ENCODE data around the gene KIRREL3. TPM values are rescaled to one million over a fixed set of nuclear protein-coding genes. Genes with fewer than 3 reads are reported as not detected.

The KIRREL3 gene
- total and polyA plus RNA-seq, 5 donors: 0.74 to 1.2 (median 1.0) TPM

DNA sequence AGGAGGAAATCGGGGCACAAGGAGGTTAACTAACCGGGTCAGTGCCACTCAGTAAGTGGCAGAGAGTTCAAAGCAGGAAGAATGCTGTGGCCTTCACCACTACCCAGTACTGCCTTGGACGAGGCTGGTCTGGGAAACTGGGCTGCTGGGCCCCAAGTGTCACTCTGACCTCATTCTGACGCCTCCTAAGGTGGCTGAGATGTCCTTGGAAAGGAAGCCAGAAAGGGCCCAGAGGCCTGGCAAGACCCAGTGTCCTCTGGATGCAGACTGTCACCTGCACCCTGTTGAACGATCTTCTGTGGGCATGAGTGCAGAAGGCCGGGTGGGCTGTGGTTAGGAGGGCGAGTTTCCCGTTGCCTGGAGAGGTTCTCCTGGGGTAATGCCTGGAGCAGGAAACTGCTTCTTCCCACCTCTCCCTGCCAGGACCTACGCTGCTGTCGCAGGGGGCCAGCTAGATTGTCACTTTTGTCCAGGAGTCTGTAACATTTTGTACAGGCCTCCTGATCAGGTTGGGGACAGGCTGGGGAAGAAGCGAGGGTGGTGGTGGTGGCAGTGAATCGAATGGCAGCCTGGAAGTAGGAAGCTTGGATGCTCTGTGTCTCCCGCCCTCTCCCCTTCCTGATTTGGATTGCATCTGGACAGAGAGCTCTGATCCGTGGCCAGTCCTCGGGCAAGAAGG, 540.0 kb downstream of the KIRREL3 start:
- H3K4me1 ChIP-seq (ENCODE audit: control insufficient read depth, insufficient read depth, low read length): no peaks in the 10 kb centered on the region
- 75% methylated on average over 15 of the region's 15 CpGs for WGBS
- intact Hi-C loops (cut with DNase I): no loop called here
- DNase-seq (peak in 2 of 3 donors; percentile 13 to 37), ATAC-seq (peak in 1 of 2 donors; percentile 33)
- H3K27ac ChIP-seq (ENCODE audit: low read length): no peak overlapping the region
- no peaks in the 10 kb centered on the region for H3K27me3 ChIP-seq (ENCODE audit: control insufficient read depth, insufficient read depth)
- H3K4me3 ChIP-seq (ENCODE audit: low read length): no peak overlapping the region
- H3K9me3 ChIP-seq (ENCODE audit: control insufficient read depth, low read length): no peaks in the 10 kb centered on the region

DNA sequence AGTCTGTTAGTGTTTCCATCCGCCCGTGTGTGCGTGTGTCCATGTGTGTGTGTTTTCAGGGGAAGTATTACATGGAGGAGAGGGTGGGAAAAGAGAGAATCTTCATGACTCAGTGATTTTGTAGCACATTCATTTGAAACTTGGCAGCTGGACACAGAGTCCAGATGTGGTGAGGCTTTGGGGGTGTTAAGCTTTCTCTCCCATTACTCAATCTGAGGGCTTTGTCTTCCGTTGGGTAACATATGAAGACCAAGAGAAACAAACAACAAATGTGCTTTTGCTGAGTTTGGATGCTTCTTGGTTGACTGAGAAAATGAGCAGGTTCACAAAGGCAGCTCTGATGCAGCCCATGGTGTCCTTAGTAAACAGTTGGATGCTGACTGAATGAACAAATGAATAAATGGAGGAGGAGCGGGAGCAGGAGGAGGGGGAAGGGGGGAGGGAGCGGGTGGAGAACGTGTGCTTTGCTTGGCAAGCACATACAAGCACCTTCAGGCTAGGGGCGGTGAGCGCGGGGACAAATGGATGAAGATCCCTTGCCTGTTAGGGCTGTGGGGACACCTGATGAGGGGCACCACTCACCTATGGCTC, 540.8 kb downstream of the KIRREL3 start:
- ATAC-seq: no peak
- peak in 2 of 3 donors; percentile 3 to 22 for DNase-seq
- Histone ChIP-seq H3K4me1 (ENCODE audit: control insufficient read depth, insufficient read depth, low read length) (no peaks in the 10 kb centered on the region), H3K27ac (ENCODE audit: low read length) (no peak overlapping the region), H3K4me3 (ENCODE audit: low read length) (no peak overlapping the region), H3K9me3 (ENCODE audit: control insufficient read depth, low read length) (no peaks in the 10 kb centered on the region), H3K27me3 (ENCODE audit: control insufficient read depth, insufficient read depth) (no peaks in the 10 kb centered on the region)
- intact Hi-C loops (cut with DNase I): no loop called here
- WGBS: 62% methylated on average over 10 of the region's 10 CpGs

DNA sequence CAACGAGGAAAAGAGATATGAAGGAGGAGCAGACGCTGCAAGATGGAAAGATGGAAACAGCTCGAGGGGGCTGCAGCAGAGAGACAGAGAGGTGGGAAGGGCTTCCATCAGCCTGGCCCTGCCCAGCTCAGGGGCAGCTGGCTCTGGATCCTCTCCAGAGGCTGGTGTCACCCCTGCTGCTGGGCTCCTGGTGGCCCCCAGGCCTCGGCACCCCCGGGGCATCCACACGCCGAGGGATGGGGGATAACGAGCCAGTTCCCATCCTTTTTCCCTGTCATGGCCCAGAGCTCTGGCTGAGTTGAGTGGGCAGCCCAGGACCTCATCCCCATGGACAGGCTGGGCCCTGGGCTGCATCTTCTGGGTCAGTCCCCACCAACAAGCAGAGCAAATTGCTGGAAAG, 542.8 kb downstream of the KIRREL3 start:
- WGBS: 74% methylated on average over 8 of the region's 8 CpGs

DNA sequence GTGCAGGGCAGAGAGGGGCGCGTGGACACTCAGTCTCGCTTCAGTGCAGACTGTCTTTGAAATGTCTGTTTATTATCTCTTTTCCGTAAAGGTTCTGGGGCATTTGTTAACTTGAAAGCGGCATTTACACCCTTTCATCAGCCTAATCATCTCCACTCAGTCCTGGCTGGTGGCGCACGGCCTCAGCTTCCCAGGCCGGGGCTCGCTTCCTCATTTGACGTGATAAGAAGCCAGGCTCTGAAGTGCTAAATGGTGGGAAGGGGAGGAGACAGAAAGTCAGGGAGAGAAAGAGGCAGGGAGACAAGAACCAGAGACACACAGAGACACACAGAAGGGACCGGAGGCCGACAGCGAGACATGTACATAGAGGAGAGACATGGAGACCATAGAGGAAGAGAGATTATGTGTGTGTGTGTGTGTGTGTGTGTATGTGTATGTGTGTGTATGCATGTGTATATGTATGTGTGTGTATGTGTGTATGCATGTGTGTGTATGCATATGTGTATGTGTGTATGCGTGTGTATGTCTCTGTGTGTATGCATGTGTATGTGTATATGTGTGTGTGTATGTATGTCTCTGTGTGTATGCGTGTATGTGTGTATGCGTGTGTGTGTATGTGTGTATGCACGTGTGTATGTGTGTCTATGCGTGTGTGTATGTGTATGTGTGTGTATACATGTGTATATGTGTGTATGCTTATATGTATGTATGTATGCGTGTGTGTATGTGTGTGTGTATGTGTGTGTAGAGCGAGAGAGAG, 543.6 kb downstream of the KIRREL3 start:
- DNase-seq: peak in 1 of 3 donors; percentile 64
- intact Hi-C loops (cut with DNase I): no loop called here
- WGBS: 65% methylated on average over 20 of the region's 20 CpGs
- Histone ChIP-seq H3K9me3 (ENCODE audit: control insufficient read depth, low read length) (no peaks in the 10 kb centered on the region), H3K4me3 (ENCODE audit: low read length) (no peak overlapping the region), H3K27ac (ENCODE audit: low read length) (no peak overlapping the region), H3K4me1 (ENCODE audit: control insufficient read depth, insufficient read depth, low read length) (no peaks in the 10 kb centered on the region), H3K27me3 (ENCODE audit: control insufficient read depth, insufficient read depth) (no peaks in the 10 kb centered on the region)
- no peak for ATAC-seq

More for the DNA sequence above, 542.8 kb downstream of the KIRREL3 start:
- intact Hi-C loops (cut with DNase I): no loop called here
- ATAC-seq: no peak
- Histone ChIP-seq H3K9me3 (ENCODE audit: control insufficient read depth, low read length) (no peaks in the 10 kb centered on the region), H3K4me1 (ENCODE audit: control insufficient read depth, insufficient read depth, low read length) (no peaks in the 10 kb centered on the region), H3K27ac (ENCODE audit: low read length) (no peak overlapping the region), H3K27me3 (ENCODE audit: control insufficient read depth, insufficient read depth) (no peaks in the 10 kb centered on the region), H3K4me3 (ENCODE audit: low read length) (no peak overlapping the region)
- DNase-seq: peak in 1 of 3 donors; percentile 12

DNA sequence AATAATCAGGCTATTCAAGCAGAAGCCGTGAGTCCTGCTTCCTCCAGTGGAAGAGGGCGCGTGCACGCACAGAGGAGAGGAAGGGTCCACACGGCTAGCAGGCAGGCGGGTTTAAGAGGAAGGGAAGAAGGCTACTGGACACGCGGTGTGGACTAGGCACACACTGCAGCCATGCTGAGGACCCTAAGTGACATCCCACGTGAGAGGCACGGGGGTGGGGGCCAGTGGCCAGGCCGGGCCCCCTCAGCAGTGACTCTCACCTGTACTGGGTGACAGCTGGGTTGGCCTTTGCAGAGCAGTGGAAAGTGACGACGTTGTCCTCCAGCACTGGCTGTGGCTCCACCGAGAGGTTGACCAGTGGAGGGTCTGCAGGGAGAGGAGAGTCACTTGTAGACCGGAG, 544.5 kb downstream of the KIRREL3 start:
- Histone ChIP-seq H3K9me3 (ENCODE audit: control insufficient read depth, low read length) (no peaks in the 10 kb centered on the region), H3K4me3 (ENCODE audit: low read length) (no peak overlapping the region), H3K27ac (ENCODE audit: low read length) (no peak overlapping the region), H3K27me3 (ENCODE audit: control insufficient read depth, insufficient read depth) (no peaks in the 10 kb centered on the region), H3K4me1 (ENCODE audit: control insufficient read depth, insufficient read depth, low read length) (no peaks in the 10 kb centered on the region)
- peak in 1 of 3 donors; percentile 41 for DNase-seq
- no peak for ATAC-seq
- intact Hi-C loops (cut with DNase I): no loop called here
- 86% methylated on average over 15 of the region's 15 CpGs for WGBS

DNA sequence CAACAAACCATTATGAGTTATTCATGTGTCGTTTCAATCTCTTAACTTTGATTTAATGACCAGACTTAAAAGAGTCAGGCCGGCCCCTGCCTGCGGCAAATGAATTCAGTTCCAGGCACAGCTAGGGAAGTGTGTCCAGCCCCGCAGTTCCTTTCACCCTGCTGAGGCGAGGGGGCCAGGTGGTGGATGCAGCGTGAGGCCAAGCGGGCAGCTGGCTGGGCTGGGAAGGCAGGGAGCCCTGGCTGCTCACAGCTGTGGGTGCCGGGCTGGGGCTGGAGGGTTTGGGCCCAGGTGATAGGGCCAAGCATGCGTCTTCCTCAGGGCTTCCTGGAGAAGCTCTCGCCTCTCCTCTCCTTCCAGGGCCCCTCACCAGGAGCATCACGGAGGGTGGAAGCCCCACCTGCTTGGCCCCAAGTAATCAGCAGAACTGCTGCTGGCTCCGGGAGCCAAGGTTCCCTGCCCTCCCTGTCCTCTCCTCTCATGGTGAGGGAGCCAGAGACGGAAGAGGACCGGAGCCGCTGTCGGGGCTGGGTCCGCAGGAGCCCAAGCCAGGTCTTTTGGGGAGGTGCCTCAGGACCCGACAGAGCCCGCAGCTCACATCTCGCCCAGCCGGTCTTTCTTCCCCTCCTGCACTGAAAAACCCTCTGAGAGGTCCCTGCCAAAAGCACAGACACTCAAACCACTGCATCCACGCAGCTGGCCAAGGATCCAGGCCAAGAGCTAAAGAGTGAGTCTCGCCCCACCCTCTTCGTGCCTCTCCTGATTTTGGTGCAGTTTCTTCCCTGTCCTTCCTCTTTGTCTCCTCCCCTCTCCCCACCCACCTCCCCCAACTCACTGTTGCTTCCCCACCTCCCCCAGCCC, 548.1 kb downstream of the KIRREL3 start:
- Histone ChIP-seq H3K4me3 (ENCODE audit: low read length) (no peak overlapping the region), H3K4me1 (ENCODE audit: control insufficient read depth, insufficient read depth, low read length) (no peaks in the 10 kb centered on the region), H3K27me3 (ENCODE audit: control insufficient read depth, insufficient read depth) (no peaks in the 10 kb centered on the region), H3K9me3 (ENCODE audit: control insufficient read depth, low read length) (no peaks in the 10 kb centered on the region), H3K27ac (ENCODE audit: low read length) (no peak overlapping the region)
- ATAC-seq (peak; percentile 6 to 15), DNase-seq (no peak)
- 40% methylated on average over 24 of the region's 24 CpGs for WGBS
- intact Hi-C loops (cut with DNase I): no loop called here

DNA sequence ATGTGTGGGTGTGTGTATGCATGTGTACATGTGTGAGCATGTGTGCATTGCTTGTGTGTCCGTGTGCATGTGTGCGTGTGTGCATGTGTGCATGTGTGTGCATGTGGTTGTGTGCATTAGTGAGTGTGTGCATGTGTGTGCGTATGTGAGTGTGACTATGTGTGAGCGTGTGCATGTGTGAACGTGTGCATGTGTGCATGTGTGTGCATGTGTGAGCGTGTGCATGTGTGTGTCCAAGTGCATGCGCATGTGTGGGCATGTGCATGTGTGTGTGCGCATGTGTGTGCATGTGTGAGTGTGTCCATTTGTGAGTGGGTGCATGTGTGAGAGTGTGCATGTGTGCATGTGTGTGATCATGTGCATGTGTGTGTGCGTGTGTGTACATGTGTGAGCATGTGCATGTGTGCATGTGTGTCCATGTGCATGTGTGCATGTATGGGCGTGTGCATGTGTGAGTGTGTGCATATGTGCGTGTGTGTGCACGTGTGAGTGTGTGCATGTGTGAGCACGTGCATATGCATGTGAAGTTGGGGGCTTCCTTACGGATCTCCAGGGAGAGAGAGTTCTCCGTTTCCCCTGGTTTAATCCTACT, 549.3 kb downstream of the KIRREL3 start:
- H3K9me3 ChIP-seq (ENCODE audit: control insufficient read depth, low read length): no peaks in the 10 kb centered on the region
- H3K27me3 ChIP-seq (ENCODE audit: control insufficient read depth, insufficient read depth): no peaks in the 10 kb centered on the region
- DNase-seq: no peak
- 85% methylated on average over 15 of the region's 15 CpGs for WGBS
- intact Hi-C loops (cut with DNase I): no loop called here
- no peak overlapping the region for H3K4me3 ChIP-seq (ENCODE audit: low read length)
- H3K4me1 ChIP-seq (ENCODE audit: control insufficient read depth, insufficient read depth, low read length): no peaks in the 10 kb centered on the region
- no peak for ATAC-seq
- H3K27ac ChIP-seq (ENCODE audit: low read length): no peak overlapping the region

DNA sequence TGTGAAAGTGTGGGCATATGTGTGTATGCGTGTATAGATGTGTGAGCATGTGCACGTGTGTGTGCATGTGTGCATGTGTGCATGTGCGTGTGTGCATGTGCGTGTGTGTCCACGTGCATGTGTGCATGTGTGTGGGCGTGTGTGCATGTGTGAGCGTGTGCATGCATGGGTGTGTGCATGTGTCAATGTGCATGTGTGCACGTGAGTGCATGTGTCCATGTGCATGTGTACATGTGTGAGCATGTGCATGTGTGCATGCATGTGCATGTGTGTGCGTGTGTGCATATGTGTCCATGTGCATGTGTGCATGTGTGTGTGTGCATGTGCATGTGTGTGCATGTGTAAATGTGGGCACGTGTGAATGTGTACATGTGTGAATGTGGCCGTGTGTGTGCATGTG, 549.8 kb downstream of the KIRREL3 start:
- WGBS: 95% methylated on average over 11 of the region's 11 CpGs
- intact Hi-C loops (cut with DNase I): no loop called here
- ATAC-seq: no peak
- no peak for DNase-seq
- Histone ChIP-seq H3K27me3 (ENCODE audit: control insufficient read depth, insufficient read depth) (no peaks in the 10 kb centered on the region), H3K9me3 (ENCODE audit: control insufficient read depth, low read length) (no peaks in the 10 kb centered on the region), H3K4me3 (ENCODE audit: low read length) (no peak overlapping the region), H3K4me1 (ENCODE audit: control insufficient read depth, insufficient read depth, low read length) (no peaks in the 10 kb centered on the region), H3K27ac (ENCODE audit: low read length) (no peak overlapping the region)

DNA sequence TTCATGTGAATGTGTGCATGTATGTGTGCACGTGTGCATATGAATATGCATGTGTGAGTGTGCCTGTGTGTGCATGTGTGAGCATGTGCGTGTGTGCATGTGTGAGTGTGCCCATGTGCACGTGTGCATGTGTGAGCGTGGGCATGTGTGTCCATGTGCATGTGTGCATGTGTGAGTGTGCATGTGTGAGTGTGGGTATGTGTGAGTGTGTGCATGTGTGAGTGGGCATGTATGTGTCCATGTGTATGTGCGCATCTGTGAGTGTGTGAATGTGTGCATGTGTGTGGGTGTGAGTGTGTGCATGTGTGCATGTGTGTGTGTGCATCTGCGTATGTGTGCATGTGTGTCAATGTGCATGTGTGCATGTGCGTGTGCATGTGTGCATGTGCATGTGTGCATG, 550.4 kb downstream of the KIRREL3 start:
- DNase-seq (no peak), ATAC-seq (no peak)
- H3K4me1 ChIP-seq (ENCODE audit: control insufficient read depth, insufficient read depth, low read length): no peaks in the 10 kb centered on the region
- H3K9me3 ChIP-seq (ENCODE audit: control insufficient read depth, low read length): no peaks in the 10 kb centered on the region
- no peak overlapping the region for H3K4me3 ChIP-seq (ENCODE audit: low read length)
- H3K27ac ChIP-seq (ENCODE audit: low read length): no peak overlapping the region
- intact Hi-C loops (cut with DNase I): no loop called here
- H3K27me3 ChIP-seq (ENCODE audit: control insufficient read depth, insufficient read depth): no peaks in the 10 kb centered on the region
- 90% methylated on average over 7 of the region's 7 CpGs for WGBS

DNA sequence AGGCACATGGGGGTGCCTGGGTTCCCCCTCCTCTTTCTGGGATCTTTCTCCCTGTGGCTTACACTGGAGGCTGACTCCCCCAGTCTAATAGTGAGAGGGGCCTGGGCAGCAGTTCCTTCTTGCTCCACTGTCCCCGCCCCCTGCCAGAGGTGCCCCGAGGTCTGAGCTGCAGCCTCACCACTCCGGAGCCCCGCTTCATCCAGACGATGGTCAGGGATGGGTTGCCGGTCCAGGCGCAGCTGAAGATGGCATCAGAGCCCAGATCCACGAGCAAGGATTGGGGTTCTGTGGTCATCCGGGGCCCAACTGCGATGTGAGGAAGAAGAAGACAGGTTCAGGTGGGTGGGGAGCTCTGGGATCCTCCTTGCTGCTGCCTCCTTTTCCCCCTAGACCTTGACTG, 554.0 kb downstream of the KIRREL3 start:
- DNase-seq: peak in 1 of 3 donors; percentile 54
- Histone ChIP-seq H3K4me1 (ENCODE audit: control insufficient read depth, insufficient read depth, low read length) (no peaks in the 10 kb centered on the region), H3K27ac (ENCODE audit: low read length) (no peak overlapping the region), H3K9me3 (ENCODE audit: control insufficient read depth, low read length) (no peaks in the 10 kb centered on the region), H3K27me3 (ENCODE audit: control insufficient read depth, insufficient read depth) (no peaks in the 10 kb centered on the region), H3K4me3 (ENCODE audit: low read length) (no peak overlapping the region)
- 81% methylated on average over 10 of the region's 10 CpGs for WGBS
- intact Hi-C loops (cut with DNase I): loop anchor here in 1 of 4 donors (10.0 kb wide), 1 partner anchor 898 kb away; no protein-coding TSS in a partner anchor
- ATAC-seq: no peak

Data from right cardiac atrium (tissue), 5 donors.